Astrocyte (in vitro differentiated cells and primary cell): ENCODE data around the gene ALOX15. TPM values are rescaled to one million over a fixed set of nuclear protein-coding genes. Genes with fewer than 3 reads are reported as not detected.

ENCODE experiments used
- DNase-seq: peaks from one replicate; pipeline ENCODE4 v3.0.0-alpha.2; 2010; ENCODE audit warnings: low read depth
- FAIRE-seq: peaks from 2 replicates; lab custom pipeline; 2011; peaks lifted over from hg19 to GRCh38; lab: Jason Lieb, UNC
- H2AFZ ChIP-seq: 2 replicates; pipeline ENCODE4 v1.6.0; 2012; ENCODE audit warnings: low read depth, low read length, inconsistent platforms
- H3K27ac ChIP-seq: 2 replicates; pipeline ENCODE4 v1.5.1; 2011; ENCODE audit warnings: low read depth, low read length, inconsistent platforms
- H3K27me3 ChIP-seq: 2 replicates; pipeline ENCODE4 v1.6.0; 2011; ENCODE audit warnings: low read length, inconsistent platforms; ENCODE audit not compliant: insufficient read depth
- H3K36me3 ChIP-seq: 2 replicates; pipeline ENCODE4 v1.5.1; 2011; ENCODE audit warnings: low read length, inconsistent platforms; ENCODE audit not compliant: insufficient read depth
- H3K4me1 ChIP-seq: 2 replicates; pipeline ENCODE4 v1.5.1; 2011; ENCODE audit warnings: low read length, inconsistent platforms; ENCODE audit not compliant: insufficient read depth
- H3K4me2 ChIP-seq: 2 replicates; pipeline ENCODE4 v1.6.0; 2012; ENCODE audit warnings: low read length, inconsistent platforms
- H3K4me3 ChIP-seq: 2 replicates; pipeline ENCODE4 v1.5.1; 2011; ENCODE audit warnings: low read depth, mild to moderate bottlenecking, low read length, inconsistent platforms; ENCODE audit not compliant: insufficient read depth
- H3K79me2 ChIP-seq: 2 replicates; pipeline ENCODE4 v1.6.0; 2012; ENCODE audit warnings: mild to moderate bottlenecking, low read length, inconsistent platforms; ENCODE audit not compliant: insufficient read depth
- H3K9ac ChIP-seq: 2 replicates; pipeline ENCODE4 v1.6.0; 2012; ENCODE audit warnings: mild to moderate bottlenecking, low read length, inconsistent platforms
- H3K9me3 ChIP-seq: 2 replicates; pipeline ENCODE4 v1.5.1; 2012; ENCODE audit warnings: low read depth, mild to moderate bottlenecking, low read length, inconsistent platforms; ENCODE audit not compliant: insufficient read depth
- H4K20me1 ChIP-seq: 2 replicates; pipeline ENCODE4 v1.6.0; 2012; ENCODE audit warnings: low read length, inconsistent platforms; ENCODE audit not compliant: insufficient read depth
- H3K27ac Mint-ChIP-seq: one replicate; pipeline ENCODE4 v1.8.0; 2021; ENCODE audit warnings: mild to moderate bottlenecking, mixed read lengths; ENCODE audit not compliant: unreplicated experiment
- H3K27me3 Mint-ChIP-seq: one replicate; pipeline ENCODE4 v1.8.0; 2021; ENCODE audit warnings: low read depth, mixed read lengths; ENCODE audit not compliant: unreplicated experiment
- H3K36me3 Mint-ChIP-seq: one replicate; pipeline ENCODE4 v1.8.0; 2021; ENCODE audit warnings: low read depth, mixed read lengths; ENCODE audit not compliant: unreplicated experiment
- H3K4me1 Mint-ChIP-seq: one replicate; pipeline ENCODE4 v1.8.0; 2021; ENCODE audit warnings: low read depth, mixed read lengths; ENCODE audit not compliant: unreplicated experiment
- H3K4me3 Mint-ChIP-seq: one replicate; pipeline ENCODE4 v1.8.0; 2021; ENCODE audit warnings: mild to moderate bottlenecking, moderate library complexity, mixed read lengths; ENCODE audit not compliant: unreplicated experiment
- H3K9me3 Mint-ChIP-seq: one replicate; pipeline ENCODE4 v1.8.0; 2021; ENCODE audit warnings: mild to moderate bottlenecking, mixed read lengths; ENCODE audit not compliant: unreplicated experiment
- CTCF ChIP-seq: IDR thresholded peaks from 2 replicates; pipeline ENCODE4 v1.5.1; 2011; ENCODE audit warnings: low read depth, mild to moderate bottlenecking, inconsistent platforms, low read length, moderate library complexity; ENCODE audit not compliant: insufficient read depth
- EZH2 ChIP-seq: IDR thresholded peaks from 2 replicates; pipeline ENCODE4 v1.6.1; 2012; ENCODE audit warnings: mild to moderate bottlenecking, low read length, inconsistent platforms; ENCODE audit not compliant: insufficient read depth
- total RNA-seq: library from RNA; stranded (reverse); gene quantifications from 2 replicates; pipeline ENCODE4 v1.2.1, GENCODE V29; 2021

The ALOX15 gene
- total RNA-seq, 1 donor from 2014 or later = 0.07 TPM

GRCh38 chr17:4587195-4587594 lies 54.3 kb downstream of the ALOX15 start:
- Mint-ChIP-seq H3K36me3 (no peaks in the 10 kb centered on the region), H3K9me3 (peaks cover 3% of the 10 kb centered on the region), H3K27me3 (peaks cover 73% of the 10 kb centered on the region), H3K4me1 (peaks cover 1% of the 10 kb centered on the region), H3K27ac (no peak overlapping the region), H3K4me3 (no peak overlapping the region)
- DNase-seq (no peak), FAIRE-seq (no peak)
- Histone ChIP-seq H3K4me3 (no peak overlapping the region), H3K27me3 (peaks cover 43% of the 10 kb centered on the region), H4K20me1 (no peaks in the 10 kb centered on the region), H3K4me1 (peaks cover 2% of the 10 kb centered on the region), H3K4me2 (no peak overlapping the region), H3K9me3 (no peaks in the 10 kb centered on the region), H3K27ac (no peak overlapping the region), H3K36me3 (no peaks in the 10 kb centered on the region), H3K9ac (no peak overlapping the region), H2AFZ (no peak overlapping the region), H3K79me2 (no peaks in the 10 kb centered on the region)
- no peak for TF ChIP-seq EZH2
- TF ChIP-seq CTCF = no peak

- H3K27ac ChIP-seq = no peak overlapping the region
- H3K9ac ChIP-seq = no peak overlapping the region
- no peaks in the 10 kb centered on the region for H3K9me3 ChIP-seq
- Mint-ChIP-seq H3K36me3 (no peaks in the 10 kb centered on the region), H3K4me1 (peaks cover 1% of the 10 kb centered on the region), H3K27me3 (peaks cover 76% of the 10 kb centered on the region), H3K4me3 (no peak overlapping the region), H3K9me3 (peaks cover 3% of the 10 kb centered on the region), H3K27ac (no peak overlapping the region)
- FAIRE-seq (no peak), DNase-seq (no peak)
- no peaks in the 10 kb centered on the region for H3K36me3 ChIP-seq
- H3K27me3 ChIP-seq = peaks cover 43% of the 10 kb centered on the region
- H2AFZ ChIP-seq = no peak overlapping the region
- H3K4me3 ChIP-seq = no peak overlapping the region
- TF ChIP-seq CTCF = no peak
- TF ChIP-seq EZH2 = no peak
- no peaks in the 10 kb centered on the region for H3K79me2 ChIP-seq
- no peak overlapping the region for H3K4me2 ChIP-seq
- peaks cover 2% of the 10 kb centered on the region for H3K4me1 ChIP-seq
- no peaks in the 10 kb centered on the region for H4K20me1 ChIP-seq
Observed at GRCh38 chr17:4586043-4586442, 55.4 kb downstream of the ALOX15 start.

GRCh38 chr17:4585638-4585994 lies 55.9 kb downstream of the ALOX15 start:
- no peak overlapping the region for H3K4me3 ChIP-seq
- H3K27me3 ChIP-seq = peaks cover 43% of the 10 kb centered on the region
- H3K27ac ChIP-seq = no peak overlapping the region
- H3K79me2 ChIP-seq = no peaks in the 10 kb centered on the region
- H3K4me1 ChIP-seq = peaks cover 2% of the 10 kb centered on the region
- TF ChIP-seq CTCF (no peak), EZH2 (no peak)
- Mint-ChIP-seq H3K4me3 (no peak overlapping the region), H3K27me3 (peaks cover 75% of the 10 kb centered on the region), H3K9me3 (peaks cover 3% of the 10 kb centered on the region), H3K4me1 (peaks cover 1% of the 10 kb centered on the region), H3K27ac (no peak overlapping the region), H3K36me3 (no peaks in the 10 kb centered on the region)
- no peaks in the 10 kb centered on the region for H3K36me3 ChIP-seq
- H3K9me3 ChIP-seq = no peaks in the 10 kb centered on the region
- FAIRE-seq = no peak
- H4K20me1 ChIP-seq = no peaks in the 10 kb centered on the region
- H3K4me2 ChIP-seq = no peak overlapping the region
- DNase-seq = no peak
- H3K9ac ChIP-seq = no peak overlapping the region
- H2AFZ ChIP-seq = no peak overlapping the region
